K562 (cell line): ENCODE results near the gene TMEM151A. TPM values are rescaled to one million over a fixed set of nuclear protein-coding genes. Genes with fewer than 3 reads are reported as not detected.

Source experiments
- GMEB1 ChIP-seq: fragments of 250-450 bp; sonication (Bioruptor Pico); IDR thresholded peaks from 2 replicates; pipeline ENCODE4 v1.4.0; 2020; ENCODE audit warnings: mild to moderate bottlenecking
- PPARD ChIP-seq: fragments of 250-450 bp; sonication (Bioruptor Pico); IDR thresholded peaks from 2 replicates; pipeline ENCODE4 v1.8.0; 2022; ENCODE audit warnings: inconsistent platforms, mild to moderate bottlenecking, moderate library complexity
- SMARCB1 ChIP-seq: IDR thresholded peaks from 2 replicates; pipeline ENCODE4 v1.6.1; 2011; ENCODE audit warnings: improper control_type of control experiment, low read depth; ENCODE audit not compliant: insufficient read length
- TSC22D4 ChIP-seq: fragments of 450-650 bp; IDR thresholded peaks from 2 replicates; pipeline ENCODE4 v1.6.1; 2016; ENCODE audit warnings: missing genetic modification characterization, missing biosample characterization, control low read depth
- ZNF23 ChIP-seq: fragments of 250-450 bp; sonication (Bioruptor Pico); IDR thresholded peaks from 2 replicates; pipeline ENCODE4 v1.4.0; 2020; ENCODE audit warnings: mild to moderate bottlenecking
- ZNF232 ChIP-seq: sonication (generic); formaldehyde crosslinking; IDR thresholded peaks from 2 replicates; pipeline ENCODE4 v1.8.0; 2022; ENCODE audit warnings: mild to moderate bottlenecking, missing genetic modification reagents
- ZNF785 ChIP-seq: fragments of 250-450 bp; sonication (Bioruptor Pico); IDR thresholded peaks from 2 replicates; pipeline ENCODE4 v1.4.0; 2020; ENCODE audit warnings: mild to moderate bottlenecking
- polyA plus RNA-seq, 8 experiments: library from polyadenylated mRNA; depleted of rRNA in 4 of 8; stranded (reverse) in 5 of 8; unstranded in 3 of 8; fragments of >200 nt; fragmentation: Nextera tagmentation in 2 of 8; fragmentation: Illumina TruSeq in 1 of 8; extraction: Ambion mirVana in 2 of 8; extraction: Trizol in 1 of 8; gene quantifications; 2 replicates each; pipeline versions ENCODE4 v1.2.1 to v1.2.3, GENCODE V29; 2011 to 2014; ENCODE audit warnings: inconsistent platforms in 1 of 8, missing spikeins in 1 of 8
- total RNA-seq, 7 experiments: library from RNA; depleted of rRNA in 6 of 7; stranded (reverse); fragments of >200 nt in 6 of 7; fragmentation: Illumina TruSeq in 2 of 7; extraction: Trizol in 2 of 7; gene quantifications; 2 replicates each; pipeline versions ENCODE4 v1.2.1 to v1.2.3, GENCODE V29; 2011 to 2021; ENCODE audit warnings: low replicate concordance in 1 of 7
- TF ChIP-seq, protein P1 (sequence below): fragments of 450-650 bp; IDR thresholded peaks from 2 replicates; pipeline ENCODE4 v1.6.1; 2016; ENCODE audit warnings: low read depth
- TF ChIP-seq, protein P2 (sequence below), 2 experiments: fragments of 450-650 bp; formaldehyde crosslinking in 1 of 2; IDR thresholded peaks; 2 replicates each; pipeline versions ENCODE4 v1.4.0 to v1.6.1; 2014 to 2020; ENCODE audit warnings: mild to moderate bottlenecking in 2 of 2, borderline replicate concordance in 1 of 2, low read depth in 1 of 2

TMEM151A gene
- total and polyA plus RNA-seq, 9 of the 15 experiments (the other 6 are each of a cell fraction or from before 2014, with no cell fraction given), result not detected

- no peak for TF ChIP-seq TSC22D4 (tag)
- TF ChIP-seq ZNF785 (CRISPR knock-in tag), result no peak
- TF ChIP-seq ZNF23 (CRISPR knock-in tag), result no peak
- TF ChIP-seq SMARCB1, result no peak
- TF ChIP-seq, protein P1, sequence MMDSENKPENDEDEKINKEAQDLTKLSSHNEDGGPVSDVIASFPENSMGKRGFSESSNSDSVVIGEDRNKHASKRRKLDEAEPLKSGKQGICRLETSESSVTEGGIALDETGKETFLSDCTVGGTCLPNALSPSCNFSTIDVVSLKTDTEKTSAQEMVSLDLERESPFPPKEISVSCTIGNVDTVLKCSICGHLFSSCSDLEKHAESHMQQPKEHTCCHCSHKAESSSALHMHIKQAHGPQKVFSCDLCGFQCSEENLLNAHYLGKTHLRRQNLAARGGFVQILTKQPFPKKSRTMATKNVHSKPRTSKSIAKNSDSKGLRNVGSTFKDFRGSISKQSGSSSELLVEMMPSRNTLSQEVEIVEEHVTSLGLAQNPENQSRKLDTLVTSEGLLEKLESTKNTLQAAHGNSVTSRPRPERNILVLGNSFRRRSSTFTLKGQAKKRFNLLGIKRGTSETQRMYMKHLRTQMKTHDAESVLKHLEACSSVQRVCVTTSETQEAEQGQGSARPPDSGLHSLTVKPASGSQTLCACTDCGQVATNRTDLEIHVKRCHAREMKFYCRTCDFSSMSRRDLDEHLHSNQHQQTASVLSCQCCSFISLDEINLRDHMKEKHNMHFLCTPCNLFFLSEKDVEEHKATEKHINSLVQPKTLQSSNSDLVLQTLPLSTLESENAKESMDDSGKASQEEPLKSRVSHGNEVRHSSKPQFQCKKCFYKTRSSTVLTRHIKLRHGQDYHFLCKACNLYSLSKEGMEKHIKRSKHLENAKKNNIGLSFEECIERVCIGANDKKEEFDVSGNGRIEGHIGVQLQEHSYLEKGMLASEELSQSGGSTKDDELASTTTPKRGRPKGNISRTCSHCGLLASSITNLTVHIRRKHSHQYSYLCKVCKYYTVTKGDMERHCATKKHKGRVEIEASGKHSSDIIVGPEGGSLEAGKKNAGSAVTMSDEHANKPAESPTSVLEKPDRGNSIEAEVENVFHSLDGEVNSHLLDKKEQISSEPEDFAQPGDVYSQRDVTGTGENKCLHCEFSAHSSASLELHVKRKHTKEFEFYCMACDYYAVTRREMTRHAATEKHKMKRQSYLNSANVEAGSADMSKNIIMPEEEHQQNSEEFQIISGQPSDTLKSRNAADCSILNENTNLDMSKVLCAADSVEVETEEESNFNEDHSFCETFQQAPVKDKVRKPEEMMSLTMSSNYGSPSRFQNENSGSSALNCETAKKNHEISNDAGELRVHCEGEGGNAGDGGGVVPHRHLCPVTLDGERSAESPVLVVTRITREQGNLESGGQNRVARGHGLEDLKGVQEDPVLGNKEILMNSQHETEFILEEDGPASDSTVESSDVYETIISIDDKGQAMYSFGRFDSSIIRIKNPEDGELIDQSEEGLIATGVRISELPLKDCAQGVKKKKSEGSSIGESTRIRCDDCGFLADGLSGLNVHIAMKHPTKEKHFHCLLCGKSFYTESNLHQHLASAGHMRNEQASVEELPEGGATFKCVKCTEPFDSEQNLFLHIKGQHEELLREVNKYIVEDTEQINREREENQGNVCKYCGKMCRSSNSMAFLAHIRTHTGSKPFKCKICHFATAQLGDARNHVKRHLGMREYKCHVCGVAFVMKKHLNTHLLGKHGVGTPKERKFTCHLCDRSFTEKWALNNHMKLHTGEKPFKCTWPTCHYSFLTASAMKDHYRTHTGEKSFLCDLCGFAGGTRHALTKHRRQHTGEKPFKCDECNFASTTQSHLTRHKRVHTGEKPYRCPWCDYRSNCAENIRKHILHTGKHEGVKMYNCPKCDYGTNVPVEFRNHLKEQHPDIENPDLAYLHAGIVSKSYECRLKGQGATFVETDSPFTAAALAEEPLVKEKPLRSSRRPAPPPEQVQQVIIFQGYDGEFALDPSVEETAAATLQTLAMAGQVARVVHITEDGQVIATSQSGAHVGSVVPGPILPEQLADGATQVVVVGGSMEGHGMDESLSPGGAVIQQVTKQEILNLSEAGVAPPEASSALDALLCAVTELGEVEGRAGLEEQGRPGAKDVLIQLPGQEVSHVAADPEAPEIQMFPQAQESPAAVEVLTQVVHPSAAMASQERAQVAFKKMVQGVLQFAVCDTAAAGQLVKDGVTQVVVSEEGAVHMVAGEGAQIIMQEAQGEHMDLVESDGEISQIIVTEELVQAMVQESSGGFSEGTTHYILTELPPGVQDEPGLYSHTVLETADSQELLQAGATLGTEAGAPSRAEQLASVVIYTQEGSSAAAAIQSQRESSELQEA, result no peak
- TF ChIP-seq PPARD (CRISPR knock-in tag), result no peak
- TF ChIP-seq, protein P2, sequence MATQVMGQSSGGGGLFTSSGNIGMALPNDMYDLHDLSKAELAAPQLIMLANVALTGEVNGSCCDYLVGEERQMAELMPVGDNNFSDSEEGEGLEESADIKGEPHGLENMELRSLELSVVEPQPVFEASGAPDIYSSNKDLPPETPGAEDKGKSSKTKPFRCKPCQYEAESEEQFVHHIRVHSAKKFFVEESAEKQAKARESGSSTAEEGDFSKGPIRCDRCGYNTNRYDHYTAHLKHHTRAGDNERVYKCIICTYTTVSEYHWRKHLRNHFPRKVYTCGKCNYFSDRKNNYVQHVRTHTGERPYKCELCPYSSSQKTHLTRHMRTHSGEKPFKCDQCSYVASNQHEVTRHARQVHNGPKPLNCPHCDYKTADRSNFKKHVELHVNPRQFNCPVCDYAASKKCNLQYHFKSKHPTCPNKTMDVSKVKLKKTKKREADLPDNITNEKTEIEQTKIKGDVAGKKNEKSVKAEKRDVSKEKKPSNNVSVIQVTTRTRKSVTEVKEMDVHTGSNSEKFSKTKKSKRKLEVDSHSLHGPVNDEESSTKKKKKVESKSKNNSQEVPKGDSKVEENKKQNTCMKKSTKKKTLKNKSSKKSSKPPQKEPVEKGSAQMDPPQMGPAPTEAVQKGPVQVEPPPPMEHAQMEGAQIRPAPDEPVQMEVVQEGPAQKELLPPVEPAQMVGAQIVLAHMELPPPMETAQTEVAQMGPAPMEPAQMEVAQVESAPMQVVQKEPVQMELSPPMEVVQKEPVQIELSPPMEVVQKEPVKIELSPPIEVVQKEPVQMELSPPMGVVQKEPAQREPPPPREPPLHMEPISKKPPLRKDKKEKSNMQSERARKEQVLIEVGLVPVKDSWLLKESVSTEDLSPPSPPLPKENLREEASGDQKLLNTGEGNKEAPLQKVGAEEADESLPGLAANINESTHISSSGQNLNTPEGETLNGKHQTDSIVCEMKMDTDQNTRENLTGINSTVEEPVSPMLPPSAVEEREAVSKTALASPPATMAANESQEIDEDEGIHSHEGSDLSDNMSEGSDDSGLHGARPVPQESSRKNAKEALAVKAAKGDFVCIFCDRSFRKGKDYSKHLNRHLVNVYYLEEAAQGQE (IDR thresholded peaks at IDR 0.05; ENCODE audit: borderline replicate concordance), result peak; percentile 100
- TF ChIP-seq, protein P2 (CRISPR knock-in tag; IDR thresholded peaks at IDR 0.05; ENCODE audit: low read depth), result peak; percentile 99
- peak; percentile 94; the same call in 1 of the 2 replicates for TF ChIP-seq ZNF232 (CRISPR knock-in tag)
- TF ChIP-seq GMEB1 (CRISPR knock-in tag), result no peak
Measured at GRCh38 chr11:66289548-66290329, 2.0 kb upstream of the TMEM151A start (continued).
